H9 (cell line): ENCODE data around the gene GRID2. TPM values are rescaled to one million over a fixed set of nuclear protein-coding genes. Genes with fewer than 3 reads are reported as not detected.

Source experiments
- DNase-seq: peaks from one replicate; pipeline ENCODE4 v3.0.0-alpha.2; 2017
- H2AFZ ChIP-seq: one replicate; pipeline ENCODE4 v1.6.1; 2013; ENCODE audit warnings: mild to moderate bottlenecking, low read length, control low read depth, moderate library complexity
- H2AK5ac ChIP-seq: 2 replicates; pipeline ENCODE4 v1.6.1; 2013; ENCODE audit warnings: low read length, control low read depth, mixed read lengths; ENCODE audit not compliant: insufficient read length
- H2BK120ac ChIP-seq: one replicate; pipeline ENCODE4 v1.6.1; 2013; ENCODE audit warnings: low read depth, mild to moderate bottlenecking, low read length, control low read depth, inconsistent platforms; ENCODE audit not compliant: poor library complexity, severe bottlenecking
- H2BK12ac ChIP-seq: 2 replicates; pipeline ENCODE4 v1.6.1; 2013; ENCODE audit warnings: low read length, control low read depth, mixed read lengths, low read depth; ENCODE audit not compliant: insufficient read length
- H2BK15ac ChIP-seq: 2 replicates; pipeline ENCODE4 v1.6.1; 2013; ENCODE audit warnings: low read depth, low read length, control low read depth
- H2BK20ac ChIP-seq: one replicate; pipeline ENCODE4 v1.6.1; 2013; ENCODE audit warnings: low read depth, mild to moderate bottlenecking, low read length, control low read depth, inconsistent platforms; ENCODE audit not compliant: poor library complexity, severe bottlenecking
- H2BK5ac ChIP-seq: 2 replicates; pipeline ENCODE4 v1.6.1; 2013; ENCODE audit warnings: low read length, control low read depth, mixed read lengths; ENCODE audit not compliant: insufficient read length
- H3K14ac ChIP-seq: 2 replicates; pipeline ENCODE4 v1.6.1; 2013; ENCODE audit warnings: low read length, control low read depth; ENCODE audit not compliant: insufficient read depth
- H3K18ac ChIP-seq: 2 replicates; pipeline ENCODE4 v1.6.1; 2013; ENCODE audit warnings: low read depth, mild to moderate bottlenecking, mixed read lengths, low read length, control low read depth; ENCODE audit not compliant: insufficient read length
- H3K23ac ChIP-seq: 2 replicates; pipeline ENCODE4 v1.6.1; 2013; ENCODE audit warnings: low read length, control low read depth, mixed read lengths, low read depth; ENCODE audit not compliant: insufficient read length
- H3K23me2 ChIP-seq: 2 replicates; pipeline ENCODE4 v1.6.1; 2013; ENCODE audit warnings: low read depth, mild to moderate bottlenecking, mixed read lengths, low read length, control low read depth; ENCODE audit not compliant: insufficient read length, poor library complexity, severe bottlenecking
- H3K27ac ChIP-seq: 2 replicates; pipeline ENCODE4 v1.5.1; 2013; ENCODE audit warnings: low read length, control low read depth, mixed read lengths, low read depth; ENCODE audit not compliant: insufficient read length
- H3K27me3 ChIP-seq: 2 replicates; pipeline ENCODE4 v1.6.1; 2013; ENCODE audit warnings: low read length, control low read depth, inconsistent platforms; ENCODE audit not compliant: insufficient read depth
- H3K4ac ChIP-seq: 2 replicates; pipeline ENCODE4 v1.6.1; 2013; ENCODE audit warnings: low read depth, mild to moderate bottlenecking, control low read depth, inconsistent platforms, low read length, moderate library complexity
- H3K4me1 ChIP-seq: 2 replicates; pipeline ENCODE4 v1.6.1; 2013; ENCODE audit warnings: low read length, control low read depth, inconsistent platforms; ENCODE audit not compliant: insufficient read depth
- H3K4me2 ChIP-seq: 2 replicates; pipeline ENCODE4 v1.6.1; 2013; ENCODE audit warnings: low read length, control low read depth, mixed read lengths; ENCODE audit not compliant: insufficient read length, insufficient read depth
- H3K56ac ChIP-seq: 2 replicates; pipeline ENCODE4 v1.6.1; 2013; ENCODE audit warnings: low read depth, mild to moderate bottlenecking, mixed read lengths, low read length, control low read depth; ENCODE audit not compliant: insufficient read length
- H3K79me1 ChIP-seq: 2 replicates; pipeline ENCODE4 v1.6.1; 2013; ENCODE audit warnings: low read depth, mild to moderate bottlenecking, moderate library complexity, low read length, control low read depth, inconsistent platforms; ENCODE audit not compliant: insufficient read depth, poor library complexity, severe bottlenecking
- H3K79me2 ChIP-seq: 2 replicates; pipeline ENCODE4 v1.6.1; 2013; ENCODE audit warnings: low read length, control low read depth, inconsistent platforms; ENCODE audit not compliant: insufficient read depth
- H3K9ac ChIP-seq: 2 replicates; pipeline ENCODE4 v1.6.1; 2013; ENCODE audit warnings: low read length, control low read depth, mixed read lengths; ENCODE audit not compliant: insufficient read length; ENCODE audit errors: extremely low read depth
- H3K9me3 ChIP-seq: one replicate; pipeline ENCODE4 v1.6.1; 2013; ENCODE audit warnings: low read depth, low read length, inconsistent platforms; ENCODE audit not compliant: control insufficient read depth
- H3T11ph ChIP-seq: one replicate; pipeline ENCODE4 v1.6.1; 2013; ENCODE audit warnings: mild to moderate bottlenecking, low read length, control low read depth, inconsistent platforms
- H4K20me1 ChIP-seq: one replicate; pipeline ENCODE4 v1.6.1; 2013; ENCODE audit not compliant: control insufficient read depth, insufficient read length, insufficient read depth
- H4K5ac ChIP-seq: 2 replicates; pipeline ENCODE4 v1.6.1; 2013; ENCODE audit warnings: low read depth, mild to moderate bottlenecking, mixed read lengths, low read length, control low read depth; ENCODE audit not compliant: insufficient read length
- H4K8ac ChIP-seq: replicated peaks from 2 replicates; pipeline ENCODE4 v1.6.1; 2013; ENCODE audit warnings: low read length, control low read depth, mixed read lengths, low read depth; ENCODE audit not compliant: insufficient read length
- H4K91ac ChIP-seq: 2 replicates; pipeline ENCODE4 v1.6.1; 2013; ENCODE audit warnings: low read depth, mild to moderate bottlenecking, moderate library complexity, mixed read lengths, low read length, control low read depth; ENCODE audit not compliant: insufficient read length
- H3K27ac Mint-ChIP-seq, 3 experiments: 2 replicates in 2 of 3; 3 replicates in 1 of 3; pipeline ENCODE4 v1.8.0; 2020 to 2021; ENCODE audit warnings: mixed read lengths in 3 of 3, mild to moderate bottlenecking in 1 of 3, moderate library complexity in 1 of 3
- H3K27me3 Mint-ChIP-seq: 2 replicates; pipeline ENCODE4 v1.8.0; 2021; ENCODE audit warnings: low read depth, mild to moderate bottlenecking, moderate library complexity, mixed read lengths
- H3K36me3 Mint-ChIP-seq, 3 experiments: 2 replicates in 2 of 3; 3 replicates in 1 of 3; pipeline ENCODE4 v1.8.0; 2020 to 2021; ENCODE audit warnings: low read depth in 3 of 3, mixed read lengths in 3 of 3; ENCODE audit not compliant: insufficient read depth in 1 of 3
- H3K4me1 Mint-ChIP-seq, 2 experiments: 2 replicates each; pipeline ENCODE4 v1.8.0; 2020; ENCODE audit warnings: mixed read lengths in 2 of 2
- H3K4me3 Mint-ChIP-seq, 2 experiments: 2 replicates in 1 of 2; 3 replicates in 1 of 2; pipeline ENCODE4 v1.8.0; 2020 to 2021; ENCODE audit warnings: mild to moderate bottlenecking in 2 of 2, mixed read lengths in 2 of 2, moderate library complexity in 1 of 2
- H3K9me3 Mint-ChIP-seq, 2 experiments: 2 replicates in 1 of 2; 3 replicates in 1 of 2; pipeline ENCODE4 v1.8.0; 2020; ENCODE audit warnings: mild to moderate bottlenecking in 2 of 2, mixed read lengths in 2 of 2, moderate library complexity in 1 of 2
- total RNA-seq: library from RNA; stranded (reverse); gene quantifications from 2 replicates; pipeline ENCODE4 v1.2.1, GENCODE V29; 2021
- TF ChIP-seq, protein P1 (sequence below): fragments of 200-600 bp; sonication (generic); conservative IDR thresholded peaks from 3 replicates; pipeline ENCODE4 v1.8.0; 2021; ENCODE audit warnings: antibody characterized with exemption, mild to moderate bottlenecking

The GRID2 gene
- total RNA-seq, 1 experiment from 2014 or later: 21.8 TPM

DNA sequence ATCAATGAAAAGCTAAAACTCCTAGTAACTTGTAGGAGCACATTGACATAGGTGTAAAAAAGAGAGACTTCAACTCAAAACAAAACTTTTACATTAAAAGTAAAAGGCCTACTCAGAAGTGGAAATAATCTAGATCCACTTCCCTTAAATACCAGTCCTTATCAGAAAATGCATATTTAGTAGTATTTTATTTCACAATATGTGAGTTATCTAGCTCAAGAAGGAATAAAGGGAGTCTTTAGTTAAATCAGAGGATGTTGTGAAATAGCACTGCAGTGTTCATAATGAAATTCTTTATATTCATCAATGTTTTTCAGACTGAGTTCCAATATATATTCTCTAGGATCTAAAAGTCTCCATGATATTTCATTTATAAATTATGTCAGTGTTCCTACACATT, 715.0 kb downstream of the GRID2 start:
- H3K18ac ChIP-seq: no peak overlapping the region
- no peaks in the 10 kb centered on the region; the same call in 1 of the 2 replicates for H3K4me1 ChIP-seq
- no peak overlapping the region for H2BK12ac ChIP-seq
- H3K4ac ChIP-seq: no peak overlapping the region
- no peak overlapping the region for H2BK15ac ChIP-seq
- no peaks in the 10 kb centered on the region for H3K9me3 ChIP-seq
- no peak for DNase-seq
- H3K23ac ChIP-seq: no peak overlapping the region
- H3T11ph ChIP-seq: no peak overlapping the region
- no peaks in the 10 kb centered on the region for H4K20me1 ChIP-seq
- H2AK5ac ChIP-seq: no peak overlapping the region
- no peak overlapping the region for H4K91ac ChIP-seq
- Mint-ChIP-seq H3K9me3 (no peaks in the 10 kb centered on the region), H3K36me3 (no peaks in the 10 kb centered on the region), H3K27me3 (no peaks in the 10 kb centered on the region), H3K4me1 (peaks cover 13% of the 10 kb centered on the region in 2 experiments), H3K27ac (no peak overlapping the region), H3K4me3 (no peak overlapping the region)
- no peaks in the 10 kb centered on the region for H3K79me2 ChIP-seq
- H3K27me3 ChIP-seq: no peaks in the 10 kb centered on the region
- no peak overlapping the region for H2BK5ac ChIP-seq
- no peak overlapping the region for H3K56ac ChIP-seq
- H3K9ac ChIP-seq: no peak overlapping the region
- no peak overlapping the region for H3K4me2 ChIP-seq
- H4K8ac ChIP-seq: no peak overlapping the region
- H2BK120ac ChIP-seq: no peak overlapping the region
- H3K27ac ChIP-seq: no peak overlapping the region
- H4K5ac ChIP-seq: no peak overlapping the region
- no peak overlapping the region for H2AFZ ChIP-seq
- H3K14ac ChIP-seq: no peak overlapping the region
- H3K79me1 ChIP-seq: no peaks in the 10 kb centered on the region
- H3K23me2 ChIP-seq: no peaks in the 10 kb centered on the region
- no peak overlapping the region for H2BK20ac ChIP-seq
- TF ChIP-seq, protein P1, sequence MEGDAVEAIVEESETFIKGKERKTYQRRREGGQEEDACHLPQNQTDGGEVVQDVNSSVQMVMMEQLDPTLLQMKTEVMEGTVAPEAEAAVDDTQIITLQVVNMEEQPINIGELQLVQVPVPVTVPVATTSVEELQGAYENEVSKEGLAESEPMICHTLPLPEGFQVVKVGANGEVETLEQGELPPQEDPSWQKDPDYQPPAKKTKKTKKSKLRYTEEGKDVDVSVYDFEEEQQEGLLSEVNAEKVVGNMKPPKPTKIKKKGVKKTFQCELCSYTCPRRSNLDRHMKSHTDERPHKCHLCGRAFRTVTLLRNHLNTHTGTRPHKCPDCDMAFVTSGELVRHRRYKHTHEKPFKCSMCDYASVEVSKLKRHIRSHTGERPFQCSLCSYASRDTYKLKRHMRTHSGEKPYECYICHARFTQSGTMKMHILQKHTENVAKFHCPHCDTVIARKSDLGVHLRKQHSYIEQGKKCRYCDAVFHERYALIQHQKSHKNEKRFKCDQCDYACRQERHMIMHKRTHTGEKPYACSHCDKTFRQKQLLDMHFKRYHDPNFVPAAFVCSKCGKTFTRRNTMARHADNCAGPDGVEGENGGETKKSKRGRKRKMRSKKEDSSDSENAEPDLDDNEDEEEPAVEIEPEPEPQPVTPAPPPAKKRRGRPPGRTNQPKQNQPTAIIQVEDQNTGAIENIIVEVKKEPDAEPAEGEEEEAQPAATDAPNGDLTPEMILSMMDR: no peak
